Thoracic aorta (tissue), 2 donors: ENCODE measurements around the gene THADA. TPM values are rescaled to one million over a fixed set of nuclear protein-coding genes. Genes with fewer than 3 reads are reported as not detected.

ENCODE experiments used
- ATAC-seq: fragments of 150-250 bp; one replicate; pipeline ENCODE4 v1.8.0; 2017; ENCODE audit warnings: low read depth; ENCODE audit not compliant: insufficient number of reproducible peaks, low FRiP score
- DNase-seq: peaks from one replicate; pipeline ENCODE4 v3.0.0-alpha.2; 2020; ENCODE audit warnings: low spot score
- H3K27ac ChIP-seq, 2 donors: fragments of 200-600 bp; sonication (generic); 1 replicate in 1 of 2; 2 replicates in 1 of 2; pipeline ENCODE4 v1.5.1; 2016; ENCODE audit warnings: mild to moderate bottlenecking in 2 of 2, moderate library complexity in 2 of 2
- H3K27me3 ChIP-seq: fragments of 200-600 bp; sonication (generic); replicated peaks from 2 replicates; pipeline ENCODE4 v1.6.0; 2016; ENCODE audit warnings: mild to moderate bottlenecking; ENCODE audit not compliant: insufficient read depth
- H3K36me3 ChIP-seq: fragments of 200-600 bp; sonication (generic); one replicate; pipeline ENCODE4 v1.5.1; 2016
- H3K4me1 ChIP-seq, 2 donors: fragments of 200-600 bp; sonication (generic); 1 replicate in 1 of 2; 2 replicates in 1 of 2; pipeline versions ENCODE4 v1.5.1 to v1.6.0; 2016; ENCODE audit warnings: low read depth in 2 of 2, mild to moderate bottlenecking in 1 of 2; ENCODE audit not compliant: control insufficient read depth in 1 of 2
- H3K4me3 ChIP-seq: fragments of 200-600 bp; sonication (generic); 2 replicates; pipeline ENCODE4 v1.5.1; 2016; ENCODE audit warnings: mild to moderate bottlenecking
- H3K9me3 ChIP-seq: fragments of 200-600 bp; sonication (generic); 2 replicates; pipeline ENCODE4 v1.5.1; 2016
- total RNA-seq, 2 donors: library from RNA; depleted of rRNA; stranded (reverse); fragments of >200 nt; gene quantifications; one replicate each; pipeline versions ENCODE4 v1.1.0 to v1.2.3, GENCODE V29; 2016
- TF ChIP-seq, protein P1 (sequence below): fragments of 200-600 bp; sonication (generic); IDR thresholded peaks from one replicate; pipeline ENCODE4 v1.5.1; 2019; ENCODE audit warnings: antibody characterized with exemption

THADA gene
- total RNA-seq, 2 donors from 2014 or later: 33.3 to 46.6 TPM

DNA sequence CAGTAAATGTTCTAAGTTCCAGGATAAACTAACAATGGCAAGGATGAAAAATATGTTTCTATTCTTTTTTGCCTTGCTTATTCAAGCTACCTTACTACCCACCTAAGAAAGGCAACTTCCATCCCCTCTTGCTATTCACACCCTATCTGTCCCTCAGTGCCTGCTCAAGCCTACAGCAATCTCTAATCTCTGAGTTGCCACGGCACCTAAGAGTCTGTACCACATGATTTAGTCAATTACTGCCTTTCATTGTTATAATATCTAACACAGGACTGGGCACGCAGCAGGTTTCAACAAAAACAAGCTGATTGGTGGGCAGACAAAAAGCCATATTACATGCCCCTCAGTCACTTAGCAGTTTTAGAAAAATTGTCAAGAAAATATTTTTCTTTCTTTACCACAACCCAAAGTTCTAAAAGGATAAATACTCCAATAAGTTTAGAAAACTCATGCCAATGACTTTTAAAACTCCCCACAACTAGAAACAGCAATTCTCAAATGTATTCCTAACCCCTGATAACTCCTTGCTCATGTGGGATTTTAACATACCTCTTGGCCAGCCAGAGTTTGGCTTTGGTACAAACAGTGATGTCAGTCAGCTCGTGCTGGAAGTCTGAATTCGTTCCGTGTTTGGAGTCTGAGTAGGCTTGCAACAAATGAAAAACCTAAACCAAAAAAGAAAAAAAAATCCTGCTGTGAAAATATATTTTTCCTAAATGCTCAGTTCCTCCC lies 252.1 kb downstream of the THADA start:
- Histone ChIP-seq H3K4me1 (peaks cover 54 to 93% of the 10 kb centered on the region in 2 donors), H3K36me3 (no peaks in the 10 kb centered on the region), H3K4me3 (no peak overlapping the region), H3K9me3 (no peaks in the 10 kb centered on the region), H3K27me3 (no peaks in the 10 kb centered on the region), H3K27ac (peak overlapping the region; percentile 83 to 91)
- ATAC-seq (no peak), DNase-seq (peak; percentile 65)
- TF ChIP-seq, protein P1, sequence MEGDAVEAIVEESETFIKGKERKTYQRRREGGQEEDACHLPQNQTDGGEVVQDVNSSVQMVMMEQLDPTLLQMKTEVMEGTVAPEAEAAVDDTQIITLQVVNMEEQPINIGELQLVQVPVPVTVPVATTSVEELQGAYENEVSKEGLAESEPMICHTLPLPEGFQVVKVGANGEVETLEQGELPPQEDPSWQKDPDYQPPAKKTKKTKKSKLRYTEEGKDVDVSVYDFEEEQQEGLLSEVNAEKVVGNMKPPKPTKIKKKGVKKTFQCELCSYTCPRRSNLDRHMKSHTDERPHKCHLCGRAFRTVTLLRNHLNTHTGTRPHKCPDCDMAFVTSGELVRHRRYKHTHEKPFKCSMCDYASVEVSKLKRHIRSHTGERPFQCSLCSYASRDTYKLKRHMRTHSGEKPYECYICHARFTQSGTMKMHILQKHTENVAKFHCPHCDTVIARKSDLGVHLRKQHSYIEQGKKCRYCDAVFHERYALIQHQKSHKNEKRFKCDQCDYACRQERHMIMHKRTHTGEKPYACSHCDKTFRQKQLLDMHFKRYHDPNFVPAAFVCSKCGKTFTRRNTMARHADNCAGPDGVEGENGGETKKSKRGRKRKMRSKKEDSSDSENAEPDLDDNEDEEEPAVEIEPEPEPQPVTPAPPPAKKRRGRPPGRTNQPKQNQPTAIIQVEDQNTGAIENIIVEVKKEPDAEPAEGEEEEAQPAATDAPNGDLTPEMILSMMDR: no peak

DNA sequence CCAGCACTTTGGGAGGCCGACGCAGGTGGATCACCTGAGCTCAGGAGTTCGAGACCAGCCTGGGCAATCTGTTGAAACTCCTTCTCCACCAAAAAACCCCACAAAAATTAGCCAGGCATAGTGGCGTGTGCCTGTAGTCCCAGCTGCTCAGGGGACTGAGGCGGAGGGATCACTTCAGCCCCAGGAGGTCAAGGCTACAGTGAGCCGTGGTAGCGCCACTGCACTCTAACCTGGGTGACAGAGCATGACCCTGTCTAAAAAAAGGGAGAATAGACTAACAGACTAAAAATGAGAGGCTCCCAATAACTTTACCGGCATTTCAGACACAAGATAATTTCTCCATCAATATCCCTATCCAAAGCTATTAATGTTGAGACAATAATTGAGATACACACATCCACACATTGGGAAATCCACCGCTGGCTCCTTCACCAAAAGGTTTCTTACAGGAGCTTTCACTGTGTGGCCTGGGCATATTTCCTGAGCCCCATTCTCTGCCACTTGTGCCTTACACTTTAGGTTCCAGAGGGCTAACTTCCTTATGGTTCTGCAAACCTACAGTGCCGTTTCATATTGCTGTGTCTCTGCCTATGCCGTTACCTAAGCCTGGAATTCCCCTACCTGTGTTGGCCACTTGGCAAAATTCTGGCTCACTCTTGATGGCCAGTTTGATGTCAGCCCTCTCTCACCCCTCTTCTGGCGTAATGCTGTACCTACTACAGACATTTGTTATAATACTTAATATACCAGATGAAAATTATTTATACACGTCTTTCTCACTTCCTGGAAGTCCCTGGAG lies 253.7 kb downstream of the THADA start:
- H3K4me1 ChIP-seq: peaks cover 57 to 81% of the 10 kb centered on the region in 2 donors
- H3K27ac ChIP-seq: peak overlapping the region; percentile 83 to 91
- no peaks in the 10 kb centered on the region for H3K36me3 ChIP-seq
- H3K27me3 ChIP-seq: no peaks in the 10 kb centered on the region
- no peaks in the 10 kb centered on the region for H3K9me3 ChIP-seq
- no peak for DNase-seq
- H3K4me3 ChIP-seq: no peak overlapping the region
- TF ChIP-seq, protein P1: no peak
- ATAC-seq: no peak

DNA sequence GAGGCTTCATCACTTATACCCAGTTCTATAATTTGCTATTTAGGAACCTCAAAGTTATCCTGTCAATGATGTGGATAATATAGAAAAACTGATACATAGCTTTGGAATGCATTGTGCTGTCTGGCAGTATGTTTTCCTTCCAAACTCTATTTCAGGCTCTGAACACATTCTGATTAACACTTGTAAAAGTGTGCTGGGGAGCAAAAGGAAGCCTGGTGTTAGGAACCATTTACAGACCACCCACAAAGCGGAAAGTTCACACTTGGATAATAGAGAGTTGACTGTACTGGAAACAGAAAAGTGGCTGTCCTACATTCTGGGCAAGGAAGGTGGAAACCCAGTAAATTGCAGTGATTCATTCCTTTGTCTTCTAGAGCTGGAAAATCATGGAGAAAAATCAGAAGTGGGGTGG lies 254.9 kb downstream of the THADA start:
- TF ChIP-seq, protein P1: no peak
- Histone ChIP-seq H3K4me1 (peaks cover 61 to 76% of the 10 kb centered on the region in 2 donors), H3K27me3 (no peaks in the 10 kb centered on the region), H3K9me3 (no peaks in the 10 kb centered on the region), H3K36me3 (no peaks in the 10 kb centered on the region), H3K4me3 (no peak overlapping the region), H3K27ac (peak overlapping the region; percentile 83 to 91)
- DNase-seq: no peak
- ATAC-seq: no peak

DNA sequence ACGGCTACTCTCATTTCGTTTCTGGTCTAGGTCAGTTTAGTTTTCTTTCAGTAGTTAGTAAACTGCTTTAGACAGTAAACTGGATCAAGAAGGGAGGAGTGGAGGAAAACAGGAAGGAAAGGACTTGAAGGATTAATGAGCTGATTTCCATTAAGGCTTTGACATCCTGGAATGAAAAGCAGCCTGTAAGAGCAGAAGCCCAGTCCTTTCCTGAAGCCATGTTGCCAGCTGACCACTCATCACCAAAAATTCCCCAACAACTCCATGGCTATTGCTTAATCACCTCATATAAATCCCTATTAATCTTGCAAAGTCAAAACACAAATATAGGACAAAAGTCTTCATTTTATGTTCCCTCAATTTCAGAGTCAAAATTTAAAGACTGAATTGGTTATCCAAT lies 255.8 kb downstream of the THADA start:
- ATAC-seq: no peak
- TF ChIP-seq, protein P1: no peak
- H3K36me3 ChIP-seq: no peaks in the 10 kb centered on the region
- peak overlapping the region; percentile 83 to 91 for H3K27ac ChIP-seq
- no peak for DNase-seq
- no peaks in the 10 kb centered on the region for H3K27me3 ChIP-seq
- H3K4me1 ChIP-seq: peaks cover 53 to 71% of the 10 kb centered on the region in 2 donors
- no peak overlapping the region for H3K4me3 ChIP-seq
- no peaks in the 10 kb centered on the region for H3K9me3 ChIP-seq

DNA sequence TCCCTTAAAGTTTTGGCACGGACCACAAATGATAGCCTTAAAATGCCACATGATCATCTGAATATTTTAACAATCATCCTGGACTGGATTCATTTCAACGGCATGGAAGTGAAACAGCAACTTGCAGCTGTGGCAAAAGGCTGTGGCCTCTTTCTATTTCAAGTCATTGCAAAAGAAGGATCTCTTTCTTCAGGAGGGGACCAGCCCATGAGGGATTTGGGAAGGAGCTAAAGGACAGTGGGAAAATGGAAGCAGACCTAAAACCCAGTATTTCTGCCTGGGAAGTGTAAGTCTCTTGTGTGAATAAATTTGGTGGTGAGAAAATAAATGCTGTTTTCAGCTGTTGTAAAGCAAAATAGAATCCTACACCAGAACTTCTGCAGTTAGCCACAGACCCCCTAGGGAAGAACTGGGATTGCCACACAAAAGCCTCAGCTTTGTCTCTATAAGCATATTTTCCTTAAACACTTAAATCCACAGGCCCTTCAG lies 262.1 kb downstream of the THADA start:
- no peak for DNase-seq
- peak overlapping the region; percentile 25 for H3K4me3 ChIP-seq
- no peaks in the 10 kb centered on the region for H3K27me3 ChIP-seq
- H3K9me3 ChIP-seq: no peaks in the 10 kb centered on the region
- TF ChIP-seq, protein P1: no peak
- no peak for ATAC-seq
- H3K36me3 ChIP-seq: no peaks in the 10 kb centered on the region
- H3K27ac ChIP-seq: peak overlapping the region; percentile 70 to 81
- H3K4me1 ChIP-seq: peaks cover 38 to 78% of the 10 kb centered on the region in 2 donors
